ENCODE data around the gene RPUSD4.

- TF ChIP-seq CTCF (conservative IDR thresholded peaks at IDR 0.05; ENCODE audit: low read length) (no peak), EZH2phosphoT487 (IDR thresholded peaks at IDR 0.05; ENCODE audit: borderline replicate concordance) (no peak)
Measured at GRCh38 chr11:126162306-126163030, 49.0 kb downstream of the RPUSD4 start.

Data from Loucy (cell line).